H1 (cell line): ENCODE data around the gene GBA2. TPM values are rescaled to one million over a fixed set of nuclear protein-coding genes. Genes with fewer than 3 reads are reported as not detected.

Experiments
- FOSL1 ChIP-seq: IDR thresholded peaks from 2 replicates; pipeline ENCODE4 v1.6.1; 2011; ENCODE audit warnings: mild to moderate bottlenecking, low read depth, low read length, moderate library complexity; ENCODE audit not compliant: insufficient read depth
- JUND ChIP-seq: IDR thresholded peaks from 2 replicates; pipeline ENCODE4 v1.6.1; 2011; ENCODE audit warnings: mild to moderate bottlenecking, improper control_type of control experiment, low read length
- SUZ12 ChIP-seq: fragments of 200-600 bp; sonication (generic); IDR thresholded peaks from 2 replicates; pipeline ENCODE4 v1.6.1; 2012; ENCODE audit warnings: mild to moderate bottlenecking, inconsistent platforms, low read length, moderate library complexity, mixed read lengths
- polyA plus RNA-seq, 7 experiments: library from polyadenylated mRNA; depleted of rRNA in 3 of 7; stranded (reverse) in 5 of 7; unstranded in 2 of 7; fragments of >200 nt in 5 of 7; fragments of 200-250 nt in 2 of 7; gene quantifications; 1 replicate in 5 of 7; 2 replicates in 1 of 7; 4 replicates in 1 of 7; pipeline versions ENCODE4 v1.2.1 to v1.2.3, GENCODE V29; 2011 to 2013; ENCODE audit warnings: missing spikeins in 2 of 7, mixed read lengths in 2 of 7
- total RNA-seq: library from RNA; stranded (reverse); fragmentation: NEBNext Ultra II Directional; extraction: Animal tissue kit (Norgen Biotek cat#: 25700); gene quantifications from 2 replicates; pipeline ENCODE4 v1.2.1, GENCODE V29; 2021
- TF ChIP-seq, protein P1 (sequence below): fragments of 300-600 bp; sonication (generic); IDR thresholded peaks from 2 replicates; pipeline ENCODE4 v1.7.1; 2012; ENCODE audit warnings: low read length, moderate library complexity, mild to moderate bottlenecking, inconsistent platforms; ENCODE audit not compliant: insufficient replicate concordance

Gene GBA2
- total and polyA plus RNA-seq, 2 of the 8 experiments (the other 6 are each of a cell fraction or from before 2014, with no cell fraction given) = 64.2 to 71.9 TPM

- TF ChIP-seq, protein P1, sequence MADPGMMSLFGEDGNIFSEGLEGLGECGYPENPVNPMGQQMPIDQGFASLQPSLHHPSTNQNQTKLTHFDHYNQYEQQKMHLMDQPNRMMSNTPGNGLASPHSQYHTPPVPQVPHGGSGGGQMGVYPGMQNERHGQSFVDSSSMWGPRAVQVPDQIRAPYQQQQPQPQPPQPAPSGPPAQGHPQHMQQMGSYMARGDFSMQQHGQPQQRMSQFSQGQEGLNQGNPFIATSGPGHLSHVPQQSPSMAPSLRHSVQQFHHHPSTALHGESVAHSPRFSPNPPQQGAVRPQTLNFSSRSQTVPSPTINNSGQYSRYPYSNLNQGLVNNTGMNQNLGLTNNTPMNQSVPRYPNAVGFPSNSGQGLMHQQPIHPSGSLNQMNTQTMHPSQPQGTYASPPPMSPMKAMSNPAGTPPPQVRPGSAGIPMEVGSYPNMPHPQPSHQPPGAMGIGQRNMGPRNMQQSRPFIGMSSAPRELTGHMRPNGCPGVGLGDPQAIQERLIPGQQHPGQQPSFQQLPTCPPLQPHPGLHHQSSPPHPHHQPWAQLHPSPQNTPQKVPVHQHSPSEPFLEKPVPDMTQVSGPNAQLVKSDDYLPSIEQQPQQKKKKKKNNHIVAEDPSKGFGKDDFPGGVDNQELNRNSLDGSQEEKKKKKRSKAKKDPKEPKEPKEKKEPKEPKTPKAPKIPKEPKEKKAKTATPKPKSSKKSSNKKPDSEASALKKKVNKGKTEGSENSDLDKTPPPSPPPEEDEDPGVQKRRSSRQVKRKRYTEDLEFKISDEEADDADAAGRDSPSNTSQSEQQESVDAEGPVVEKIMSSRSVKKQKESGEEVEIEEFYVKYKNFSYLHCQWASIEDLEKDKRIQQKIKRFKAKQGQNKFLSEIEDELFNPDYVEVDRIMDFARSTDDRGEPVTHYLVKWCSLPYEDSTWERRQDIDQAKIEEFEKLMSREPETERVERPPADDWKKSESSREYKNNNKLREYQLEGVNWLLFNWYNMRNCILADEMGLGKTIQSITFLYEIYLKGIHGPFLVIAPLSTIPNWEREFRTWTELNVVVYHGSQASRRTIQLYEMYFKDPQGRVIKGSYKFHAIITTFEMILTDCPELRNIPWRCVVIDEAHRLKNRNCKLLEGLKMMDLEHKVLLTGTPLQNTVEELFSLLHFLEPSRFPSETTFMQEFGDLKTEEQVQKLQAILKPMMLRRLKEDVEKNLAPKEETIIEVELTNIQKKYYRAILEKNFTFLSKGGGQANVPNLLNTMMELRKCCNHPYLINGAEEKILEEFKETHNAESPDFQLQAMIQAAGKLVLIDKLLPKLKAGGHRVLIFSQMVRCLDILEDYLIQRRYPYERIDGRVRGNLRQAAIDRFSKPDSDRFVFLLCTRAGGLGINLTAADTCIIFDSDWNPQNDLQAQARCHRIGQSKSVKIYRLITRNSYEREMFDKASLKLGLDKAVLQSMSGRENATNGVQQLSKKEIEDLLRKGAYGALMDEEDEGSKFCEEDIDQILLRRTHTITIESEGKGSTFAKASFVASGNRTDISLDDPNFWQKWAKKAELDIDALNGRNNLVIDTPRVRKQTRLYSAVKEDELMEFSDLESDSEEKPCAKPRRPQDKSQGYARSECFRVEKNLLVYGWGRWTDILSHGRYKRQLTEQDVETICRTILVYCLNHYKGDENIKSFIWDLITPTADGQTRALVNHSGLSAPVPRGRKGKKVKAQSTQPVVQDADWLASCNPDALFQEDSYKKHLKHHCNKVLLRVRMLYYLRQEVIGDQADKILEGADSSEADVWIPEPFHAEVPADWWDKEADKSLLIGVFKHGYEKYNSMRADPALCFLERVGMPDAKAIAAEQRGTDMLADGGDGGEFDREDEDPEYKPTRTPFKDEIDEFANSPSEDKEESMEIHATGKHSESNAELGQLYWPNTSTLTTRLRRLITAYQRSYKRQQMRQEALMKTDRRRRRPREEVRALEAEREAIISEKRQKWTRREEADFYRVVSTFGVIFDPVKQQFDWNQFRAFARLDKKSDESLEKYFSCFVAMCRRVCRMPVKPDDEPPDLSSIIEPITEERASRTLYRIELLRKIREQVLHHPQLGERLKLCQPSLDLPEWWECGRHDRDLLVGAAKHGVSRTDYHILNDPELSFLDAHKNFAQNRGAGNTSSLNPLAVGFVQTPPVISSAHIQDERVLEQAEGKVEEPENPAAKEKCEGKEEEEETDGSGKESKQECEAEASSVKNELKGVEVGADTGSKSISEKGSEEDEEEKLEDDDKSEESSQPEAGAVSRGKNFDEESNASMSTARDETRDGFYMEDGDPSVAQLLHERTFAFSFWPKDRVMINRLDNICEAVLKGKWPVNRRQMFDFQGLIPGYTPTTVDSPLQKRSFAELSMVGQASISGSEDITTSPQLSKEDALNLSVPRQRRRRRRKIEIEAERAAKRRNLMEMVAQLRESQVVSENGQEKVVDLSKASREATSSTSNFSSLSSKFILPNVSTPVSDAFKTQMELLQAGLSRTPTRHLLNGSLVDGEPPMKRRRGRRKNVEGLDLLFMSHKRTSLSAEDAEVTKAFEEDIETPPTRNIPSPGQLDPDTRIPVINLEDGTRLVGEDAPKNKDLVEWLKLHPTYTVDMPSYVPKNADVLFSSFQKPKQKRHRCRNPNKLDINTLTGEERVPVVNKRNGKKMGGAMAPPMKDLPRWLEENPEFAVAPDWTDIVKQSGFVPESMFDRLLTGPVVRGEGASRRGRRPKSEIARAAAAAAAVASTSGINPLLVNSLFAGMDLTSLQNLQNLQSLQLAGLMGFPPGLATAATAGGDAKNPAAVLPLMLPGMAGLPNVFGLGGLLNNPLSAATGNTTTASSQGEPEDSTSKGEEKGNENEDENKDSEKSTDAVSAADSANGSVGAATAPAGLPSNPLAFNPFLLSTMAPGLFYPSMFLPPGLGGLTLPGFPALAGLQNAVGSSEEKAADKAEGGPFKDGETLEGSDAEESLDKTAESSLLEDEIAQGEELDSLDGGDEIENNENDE = no peak
- no peak for TF ChIP-seq JUND
- TF ChIP-seq SUZ12 = no peak
- TF ChIP-seq FOSL1 = no peak
These were observed 18.0 kb upstream of the GBA2 start (continued) for GRCh38 chr9:35766997-35767396.
